HepG2 (cell line): Measurements from ENCODE around the gene GAL3ST2. TPM values are rescaled to one million over a fixed set of nuclear protein-coding genes. Genes with fewer than 3 reads are reported as not detected.
A peak's percentile ranks its signal among the peaks of the same experiment; 100 is the strongest.

ENCODE experiments used
- BRCA1 ChIP-seq: sonication (generic); formaldehyde crosslinking; IDR thresholded peaks from 2 replicates; pipeline ENCODE4 v1.4.0; 2020; ENCODE audit warnings: missing genetic modification reagents
- CHCHD3 ChIP-seq: sonication (generic); formaldehyde crosslinking; IDR thresholded peaks from 2 replicates; pipeline ENCODE4 v1.8.0; 2022; ENCODE audit warnings: mild to moderate bottlenecking, missing genetic modification reagents, moderate library complexity
- EED ChIP-seq: sonication (generic); formaldehyde crosslinking; IDR thresholded peaks from 2 replicates; pipeline ENCODE4 v1.5.0; 2020; ENCODE audit warnings: mild to moderate bottlenecking, missing genetic modification reagents
- HES4 ChIP-seq: sonication (generic); formaldehyde crosslinking; IDR thresholded peaks from 2 replicates; pipeline ENCODE4 v1.9.0; 2021; ENCODE audit warnings: mild to moderate bottlenecking, missing genetic modification reagents, borderline replicate concordance
- NFKB2 ChIP-seq: sonication (generic); formaldehyde crosslinking; IDR thresholded peaks from 2 replicates; pipeline ENCODE4 v1.4.0; 2020; ENCODE audit warnings: missing genetic modification reagents, borderline replicate concordance
- RFX5 ChIP-seq: IDR thresholded peaks from 2 replicates; pipeline ENCODE4 v1.6.1; 2011; ENCODE audit warnings: low read depth, low read length, improper control_type of control experiment
- RFXANK ChIP-seq: IDR thresholded peaks from 2 replicates; pipeline ENCODE4 v1.6.1; 2016
- SOX13 ChIP-seq, 3 experiments: fragments of 450-650 bp in 1 of 3; sonication (generic) in 1 of 3; formaldehyde crosslinking in 1 of 3; IDR thresholded peaks in 2 of 3; conservative IDR thresholded peaks in 1 of 3; 2 replicates each; pipeline versions ENCODE4 v1.5.0 to v1.6.1; 2016 to 2020; ENCODE audit warnings: antibody characterized with exemption in 1 of 3, mild to moderate bottlenecking in 1 of 3, missing compliant biosample characterization in 1 of 3, missing genetic modification reagents in 1 of 3, moderate library complexity in 1 of 3
- TBX2 ChIP-seq: sonication (generic); formaldehyde crosslinking; IDR thresholded peaks from 2 replicates; pipeline ENCODE4 v1.5.0; 2020; ENCODE audit warnings: missing genetic modification reagents, mild to moderate bottlenecking, borderline replicate concordance
- TSC22D2 ChIP-seq: sonication (generic); formaldehyde crosslinking; IDR thresholded peaks from 2 replicates; pipeline ENCODE4 v1.5.1; 2020; ENCODE audit warnings: missing genetic modification reagents, mild to moderate bottlenecking, borderline replicate concordance
- YEATS2 ChIP-seq: sonication (generic); formaldehyde crosslinking; IDR thresholded peaks from 2 replicates; pipeline ENCODE4 v1.4.0; 2020; ENCODE audit warnings: missing genetic modification reagents, borderline replicate concordance
- ZNF296 ChIP-seq: sonication (generic); formaldehyde crosslinking; conservative IDR thresholded peaks from 2 replicates; pipeline ENCODE4 v1.5.0; 2020; ENCODE audit warnings: mild to moderate bottlenecking, missing genetic modification reagents
- ZNF720 ChIP-seq: sonication (generic); formaldehyde crosslinking; IDR thresholded peaks from 2 replicates; pipeline ENCODE4 v1.4.0; 2020; ENCODE audit warnings: missing genetic modification reagents
- polyA plus RNA-seq, 8 experiments: library from polyadenylated mRNA; depleted of rRNA in 3 of 8; stranded (reverse) in 7 of 8; unstranded in 1 of 8; fragments of >200 nt; fragmentation: Illumina TruSeq in 4 of 8; extraction: Trizol in 4 of 8; gene quantifications; 2 replicates each; pipeline versions ENCODE4 v1.2.1 to v1.2.3, GENCODE V29; 2011 to 2016; ENCODE audit warnings: low read depth in 4 of 8, missing spikeins in 1 of 8, mixed read lengths in 1 of 8; ENCODE audit not compliant: insufficient read depth in 1 of 8
- total RNA-seq, 5 experiments: library from RNA; depleted of rRNA; stranded (reverse); fragments of >200 nt; fragmentation: Illumina TruSeq; extraction: Trizol; gene quantifications; 2 replicates each; pipeline ENCODE4 v1.2.3, GENCODE V29; 2016; ENCODE audit warnings: low read depth in 1 of 5
- TF ChIP-seq, protein P1 (sequence below): IDR thresholded peaks from 2 replicates; pipeline ENCODE4 v1.6.1; 2016; ENCODE audit warnings: mild to moderate bottlenecking, missing biosample characterization, missing genetic modification reagents
- TF ChIP-seq, protein P2 (sequence below): IDR thresholded peaks from 2 replicates; pipeline ENCODE4 v1.6.1; 2012; ENCODE audit warnings: inconsistent platforms
- TF ChIP-seq, protein P3 (sequence below): sonication (generic); formaldehyde crosslinking; IDR thresholded peaks from 2 replicates; pipeline ENCODE4 v1.4.0; 2020; ENCODE audit warnings: mild to moderate bottlenecking, missing genetic modification reagents
- TF ChIP-seq, protein P4 (sequence below): sonication (generic); formaldehyde crosslinking; IDR thresholded peaks from 2 replicates; pipeline ENCODE4 v1.4.0; 2020; ENCODE audit warnings: low read depth, missing genetic modification reagents
- TF ChIP-seq, protein P5 (sequence below): sonication (generic); formaldehyde crosslinking; IDR thresholded peaks from 2 replicates; pipeline ENCODE4 v1.5.0; 2020; ENCODE audit warnings: mild to moderate bottlenecking, missing genetic modification reagents, borderline replicate concordance

GAL3ST2 gene
- total and polyA plus RNA-seq, 2 of the 13 experiments (the other 11 are each of a cell fraction or from before 2014, with no cell fraction given) = 0.17 to 0.20 TPM

DNA sequence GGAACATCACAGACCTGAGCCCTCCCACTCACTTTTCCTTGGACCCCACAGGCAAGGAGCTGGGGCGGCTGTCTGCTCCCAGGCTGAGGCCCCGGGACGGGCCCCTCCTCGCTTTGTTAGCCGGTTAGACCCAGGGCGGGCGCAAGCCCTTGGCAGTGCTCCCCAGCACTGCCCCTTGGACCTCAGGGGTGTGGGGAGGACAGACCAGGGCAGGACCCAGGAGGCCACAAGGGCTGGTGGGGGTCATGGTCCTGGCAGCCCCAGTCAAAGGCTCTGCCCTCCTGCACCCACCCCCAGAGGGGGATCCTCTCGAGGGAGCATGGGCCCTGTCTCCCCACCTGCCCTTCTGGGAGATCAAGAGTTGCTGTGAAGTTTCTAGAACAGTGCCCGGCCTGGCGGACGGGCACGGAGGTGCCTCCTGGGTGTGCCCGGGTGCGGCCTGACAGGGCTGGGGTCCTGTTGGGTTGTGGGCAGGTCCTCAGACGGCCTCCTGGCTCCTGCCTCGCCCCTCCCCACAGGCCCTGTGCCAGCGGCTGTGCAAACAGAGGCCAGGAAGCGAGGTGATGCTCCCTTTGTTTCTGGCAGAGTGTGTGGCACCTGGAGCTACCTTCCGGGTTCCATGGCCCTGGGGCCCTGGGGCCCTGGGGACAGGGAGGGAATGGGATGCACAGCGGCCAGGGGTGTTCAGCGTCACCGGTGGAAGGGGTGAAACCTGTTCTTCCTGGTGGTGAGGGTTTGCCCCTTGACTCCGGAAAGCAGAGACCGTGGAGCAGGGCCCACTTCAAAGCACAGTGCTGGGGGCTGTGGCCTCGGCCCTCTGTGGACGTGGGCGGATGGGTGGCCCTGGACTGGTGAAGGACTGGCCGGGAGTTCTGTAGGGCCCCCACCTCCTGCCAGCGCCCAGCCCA lies 2.9 kb upstream of the GAL3ST2 start (continued):
- TF ChIP-seq RFX5 = no peak
- TF ChIP-seq YEATS2 = peak; percentile 41
- peak; percentile 61; the same call in 1 of the 2 replicates for TF ChIP-seq ZNF296 (CRISPR knock-in tag)
- TF ChIP-seq, protein P1, sequence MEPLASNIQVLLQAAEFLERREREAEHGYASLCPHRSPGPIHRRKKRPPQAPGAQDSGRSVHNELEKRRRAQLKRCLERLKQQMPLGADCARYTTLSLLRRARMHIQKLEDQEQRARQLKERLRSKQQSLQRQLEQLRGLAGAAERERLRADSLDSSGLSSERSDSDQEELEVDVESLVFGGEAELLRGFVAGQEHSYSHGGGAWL (CRISPR knock-in tag) = peak; percentile 76
- TF ChIP-seq TSC22D2 (CRISPR knock-in tag) = no peak; the same call in 1 of the 2 replicates
- TF ChIP-seq, protein P2, sequence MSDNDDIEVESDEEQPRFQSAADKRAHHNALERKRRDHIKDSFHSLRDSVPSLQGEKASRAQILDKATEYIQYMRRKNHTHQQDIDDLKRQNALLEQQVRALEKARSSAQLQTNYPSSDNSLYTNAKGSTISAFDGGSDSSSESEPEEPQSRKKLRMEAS = peak; percentile 45
- TF ChIP-seq NFKB2 (CRISPR knock-in tag) = peak; percentile 64; the same call in 1 of the 2 replicates
- TF ChIP-seq CHCHD3 (CRISPR knock-in tag) = peak; percentile 83; the same call in 1 of the 2 replicates
- TF ChIP-seq ZNF720 (CRISPR knock-in tag) = no peak
- TF ChIP-seq, protein P3, sequence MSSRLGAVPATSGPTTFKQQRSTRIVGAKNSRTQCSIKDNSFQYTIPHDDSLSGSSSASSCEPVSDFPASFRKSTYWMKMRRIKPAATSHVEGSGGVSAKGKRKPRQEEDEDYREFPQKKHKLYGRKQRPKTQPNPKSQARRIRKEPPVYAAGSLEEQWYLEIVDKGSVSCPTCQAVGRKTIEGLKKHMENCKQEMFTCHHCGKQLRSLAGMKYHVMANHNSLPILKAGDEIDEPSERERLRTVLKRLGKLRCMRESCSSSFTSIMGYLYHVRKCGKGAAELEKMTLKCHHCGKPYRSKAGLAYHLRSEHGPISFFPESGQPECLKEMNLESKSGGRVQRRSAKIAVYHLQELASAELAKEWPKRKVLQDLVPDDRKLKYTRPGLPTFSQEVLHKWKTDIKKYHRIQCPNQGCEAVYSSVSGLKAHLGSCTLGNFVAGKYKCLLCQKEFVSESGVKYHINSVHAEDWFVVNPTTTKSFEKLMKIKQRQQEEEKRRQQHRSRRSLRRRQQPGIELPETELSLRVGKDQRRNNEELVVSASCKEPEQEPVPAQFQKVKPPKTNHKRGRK (CRISPR knock-in tag) = no peak
- TF ChIP-seq HES4 = no peak
- no peak; the same call in 1 of the 2 replicates for TF ChIP-seq SOX13 (IDR thresholded peaks at IDR 0.05)
- TF ChIP-seq SOX13 (CRISPR knock-in tag; conservative IDR thresholded peaks at IDR 0.05 in 1 of 2, IDR thresholded peaks at IDR 0.05 in 1 of 2) = peak in 1 of 2 experiments; percentile 82; a peak in 2 of 4 replicates
- TF ChIP-seq, protein P4, sequence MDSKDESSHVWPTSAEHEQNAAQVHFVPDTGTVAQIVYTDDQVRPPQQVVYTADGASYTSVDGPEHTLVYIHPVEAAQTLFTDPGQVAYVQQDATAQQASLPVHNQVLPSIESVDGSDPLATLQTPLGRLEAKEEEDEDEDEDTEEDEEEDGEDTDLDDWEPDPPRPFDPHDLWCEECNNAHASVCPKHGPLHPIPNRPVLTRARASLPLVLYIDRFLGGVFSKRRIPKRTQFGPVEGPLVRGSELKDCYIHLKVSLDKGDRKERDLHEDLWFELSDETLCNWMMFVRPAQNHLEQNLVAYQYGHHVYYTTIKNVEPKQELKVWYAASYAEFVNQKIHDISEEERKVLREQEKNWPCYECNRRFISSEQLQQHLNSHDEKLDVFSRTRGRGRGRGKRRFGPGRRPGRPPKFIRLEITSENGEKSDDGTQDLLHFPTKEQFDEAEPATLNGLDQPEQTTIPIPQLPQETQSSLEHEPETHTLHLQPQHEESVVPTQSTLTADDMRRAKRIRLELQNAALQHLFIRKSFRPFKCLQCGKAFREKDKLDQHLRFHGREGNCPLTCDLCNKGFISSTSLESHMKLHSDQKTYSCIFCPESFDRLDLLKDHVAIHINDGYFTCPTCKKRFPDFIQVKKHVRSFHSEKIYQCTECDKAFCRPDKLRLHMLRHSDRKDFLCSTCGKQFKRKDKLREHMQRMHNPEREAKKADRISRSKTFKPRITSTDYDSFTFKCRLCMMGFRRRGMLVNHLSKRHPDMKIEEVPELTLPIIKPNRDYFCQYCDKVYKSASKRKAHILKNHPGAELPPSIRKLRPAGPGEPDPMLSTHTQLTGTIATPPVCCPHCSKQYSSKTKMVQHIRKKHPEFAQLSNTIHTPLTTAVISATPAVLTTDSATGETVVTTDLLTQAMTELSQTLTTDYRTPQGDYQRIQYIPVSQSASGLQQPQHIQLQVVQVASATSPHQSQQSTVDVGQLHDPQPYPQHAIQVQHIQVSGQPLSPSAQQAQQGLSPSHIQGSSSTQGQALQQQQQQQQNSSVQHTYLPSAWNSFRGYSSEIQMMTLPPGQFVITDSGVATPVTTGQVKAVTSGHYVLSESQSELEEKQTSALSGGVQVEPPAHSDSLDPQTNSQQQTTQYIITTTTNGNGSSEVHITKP (CRISPR knock-in tag) = no peak
- peak; percentile 18; the same call in 1 of the 2 replicates for TF ChIP-seq BRCA1
- peak; percentile 55; the same call in 1 of the 2 replicates for TF ChIP-seq TBX2 (CRISPR knock-in tag)
- TF ChIP-seq, protein P5, sequence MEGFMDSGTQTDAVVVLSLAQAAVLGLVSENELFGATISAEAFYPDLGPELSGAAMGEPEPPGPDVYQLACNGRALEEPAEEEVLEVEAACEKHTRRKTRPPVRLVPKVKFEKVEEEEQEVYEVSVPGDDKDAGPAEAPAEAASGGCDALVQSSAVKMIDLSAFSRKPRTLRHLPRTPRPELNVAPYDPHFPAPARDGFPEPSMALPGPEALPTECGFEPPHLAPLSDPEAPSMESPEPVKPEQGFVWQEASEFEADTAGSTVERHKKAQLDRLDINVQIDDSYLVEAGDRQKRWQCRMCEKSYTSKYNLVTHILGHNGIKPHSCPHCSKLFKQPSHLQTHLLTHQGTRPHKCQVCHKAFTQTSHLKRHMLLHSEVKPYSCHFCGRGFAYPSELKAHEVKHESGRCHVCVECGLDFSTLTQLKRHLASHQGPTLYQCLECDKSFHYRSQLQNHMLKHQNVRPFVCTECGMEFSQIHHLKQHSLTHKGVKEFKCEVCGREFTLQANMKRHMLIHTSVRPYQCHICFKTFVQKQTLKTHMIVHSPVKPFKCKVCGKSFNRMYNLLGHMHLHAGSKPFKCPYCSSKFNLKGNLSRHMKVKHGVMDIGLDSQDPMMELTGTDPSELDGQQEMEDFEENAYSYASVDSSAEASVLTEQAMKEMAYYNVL (CRISPR knock-in tag) = peak; percentile 63; the same call in 1 of the 2 replicates
- no peak for TF ChIP-seq EED (CRISPR knock-in tag)
- no peak for TF ChIP-seq RFXANK
